Measurements from ENCODE around the gene NUP188. TPM values are rescaled to one million over a fixed set of nuclear protein-coding genes. Genes with fewer than 3 reads are reported as not detected.

The NUP188 gene
- total and polyA plus RNA-seq, 2 of the 13 experiments (the other 11 are each of a cell fraction or from before 2014, with no cell fraction given) = 28.0 to 38.5 TPM

- TF ChIP-seq ZBTB40 (IDR thresholded peaks at IDR 0.05) (no peak), ZBTB40 (CRISPR knock-in tag; IDR thresholded peaks at IDR 0.05) (no peak), MAX (IDR thresholded peaks at IDR 0.05) (no peak; the same call in 1 of the 2 replicates)
Observed at GRCh38 chr9:128921881-128922763, 25.4 kb upstream of the NUP188 start (continued).

Measured in HepG2 (cell line).